Tibial nerve (tissue), 4 donors: Measurements from ENCODE around the gene ADCY6. TPM values are rescaled to one million over a fixed set of nuclear protein-coding genes. Genes with fewer than 3 reads are reported as not detected.

Experiments used
- DNase-seq, 2 donors: peaks; one replicate each; pipeline ENCODE4 v3.0.0-alpha.2; 2019; ENCODE audit warnings: low spot score in 2 of 2
- H3K27ac ChIP-seq, 4 donors: fragments of 200-600 bp; sonication (generic) in 3 of 4; one replicate each; pipeline ENCODE4 v1.5.1; 2017 to 2019; ENCODE audit warnings: mild to moderate bottlenecking in 1 of 4
- H3K27me3 ChIP-seq, 2 donors: fragments of 200-600 bp; sonication (generic) in 1 of 2; one replicate each; pipeline versions ENCODE4 v1.5.1 to v1.6.0; 2017 to 2019
- H3K36me3 ChIP-seq, 3 donors: fragments of 200-600 bp; sonication (generic); one replicate each; pipeline ENCODE4 v1.5.1; 2018 to 2019
- H3K4me1 ChIP-seq, 4 donors: fragments of 200-600 bp; sonication (generic) in 3 of 4; one replicate each; pipeline ENCODE4 v1.5.1; 2017 to 2019
- H3K4me3 ChIP-seq, 4 donors: fragments of 200-600 bp; sonication (generic) in 3 of 4; one replicate each; pipeline ENCODE4 v1.5.1; 2017 to 2019; ENCODE audit warnings: mild to moderate bottlenecking in 1 of 4, moderate library complexity in 1 of 4
- H3K9me3 ChIP-seq, 4 donors: fragments of 200-600 bp; sonication (generic) in 3 of 4; one replicate each; pipeline ENCODE4 v1.5.1; 2017 to 2019
- EP300 ChIP-seq, 2 donors: sonication (generic); formaldehyde crosslinking; IDR thresholded peaks; one replicate each; pipeline ENCODE4 v1.6.1; 2017; ENCODE audit warnings: antibody characterized with exemption in 2 of 2, mild to moderate bottlenecking in 1 of 2
- POLR2A ChIP-seq, 2 donors: fragments of 450-650 bp; IDR thresholded peaks; one replicate each; pipeline ENCODE4 v1.6.1; 2017; ENCODE audit warnings: antibody characterized with exemption in 2 of 2, mild to moderate bottlenecking in 2 of 2, moderate library complexity in 2 of 2
- WGBS, 2 donors: methylation state at CpG; one replicate each; pipeline ENCODE4 v1.1.5; 2018; 5-methylcytosine and 5-hydroxymethylcytosine counted together
- total RNA-seq, 4 donors: library from RNA; depleted of rRNA; stranded (reverse); fragments of >200 nt; gene quantifications; one replicate each; pipeline ENCODE4 v1.1.0, GENCODE V29; 2016
- TF ChIP-seq, protein P1 (sequence below), 5 experiments: fragments of 200-600 bp in 3 of 5; fragments of 450-650 bp in 2 of 5; sonication (generic) in 3 of 5; IDR thresholded peaks; one replicate each; pipeline ENCODE4 v1.5.1; 2016 to 2019; ENCODE audit warnings: antibody characterized with exemption in 5 of 5, mild to moderate bottlenecking in 3 of 5, moderate library complexity in 2 of 5

ADCY6 gene
- total RNA-seq, 4 donors from 2014 or later, result 53.3 to 74.7 (median 57.1) TPM

DNA sequence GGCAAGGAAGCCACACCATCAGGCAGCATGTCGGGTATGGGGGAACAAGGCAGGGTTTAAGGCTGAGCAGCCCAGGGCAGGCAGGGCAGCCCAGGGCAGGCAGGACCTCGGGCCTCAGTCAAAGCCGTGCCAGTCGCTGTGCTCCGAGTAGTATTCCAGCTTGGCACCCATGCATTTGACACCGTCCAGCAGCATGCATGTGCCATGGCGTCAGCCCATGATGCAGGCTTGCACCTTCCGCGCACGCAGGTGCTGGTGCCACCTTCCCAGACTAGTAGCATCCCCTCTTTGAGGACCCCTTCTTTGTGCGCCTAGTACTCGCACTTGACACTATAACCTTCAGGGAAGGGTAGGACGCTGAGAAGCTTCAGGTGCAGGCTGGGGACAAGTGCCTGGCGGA, 11.6 kb upstream of the ADCY6 start:
- TF ChIP-seq POLR2A (IDR thresholded peaks at IDR 0.05), result no peak
- TF ChIP-seq, protein P1, sequence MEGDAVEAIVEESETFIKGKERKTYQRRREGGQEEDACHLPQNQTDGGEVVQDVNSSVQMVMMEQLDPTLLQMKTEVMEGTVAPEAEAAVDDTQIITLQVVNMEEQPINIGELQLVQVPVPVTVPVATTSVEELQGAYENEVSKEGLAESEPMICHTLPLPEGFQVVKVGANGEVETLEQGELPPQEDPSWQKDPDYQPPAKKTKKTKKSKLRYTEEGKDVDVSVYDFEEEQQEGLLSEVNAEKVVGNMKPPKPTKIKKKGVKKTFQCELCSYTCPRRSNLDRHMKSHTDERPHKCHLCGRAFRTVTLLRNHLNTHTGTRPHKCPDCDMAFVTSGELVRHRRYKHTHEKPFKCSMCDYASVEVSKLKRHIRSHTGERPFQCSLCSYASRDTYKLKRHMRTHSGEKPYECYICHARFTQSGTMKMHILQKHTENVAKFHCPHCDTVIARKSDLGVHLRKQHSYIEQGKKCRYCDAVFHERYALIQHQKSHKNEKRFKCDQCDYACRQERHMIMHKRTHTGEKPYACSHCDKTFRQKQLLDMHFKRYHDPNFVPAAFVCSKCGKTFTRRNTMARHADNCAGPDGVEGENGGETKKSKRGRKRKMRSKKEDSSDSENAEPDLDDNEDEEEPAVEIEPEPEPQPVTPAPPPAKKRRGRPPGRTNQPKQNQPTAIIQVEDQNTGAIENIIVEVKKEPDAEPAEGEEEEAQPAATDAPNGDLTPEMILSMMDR (IDR thresholded peaks at IDR 0.05), result no peak
- no peak for TF ChIP-seq EP300 (IDR thresholded peaks at IDR 0.05)
- H3K27ac ChIP-seq, result no peak overlapping the region
- 76 to 88% methylated on average over 6 to 14 of the region's 14 CpGs for WGBS, 2 donors
- DNase-seq, result no peak
- no peaks in the 10 kb centered on the region for H3K36me3 ChIP-seq
- no peak overlapping the region for H3K4me3 ChIP-seq
- peaks cover 0 to 8% (median 0%) of the 10 kb centered on the region in 4 donors for H3K4me1 ChIP-seq
- peaks cover 0 to 2% of the 10 kb centered on the region in 2 donors for H3K27me3 ChIP-seq
- no peaks in the 10 kb centered on the region for H3K9me3 ChIP-seq

DNA sequence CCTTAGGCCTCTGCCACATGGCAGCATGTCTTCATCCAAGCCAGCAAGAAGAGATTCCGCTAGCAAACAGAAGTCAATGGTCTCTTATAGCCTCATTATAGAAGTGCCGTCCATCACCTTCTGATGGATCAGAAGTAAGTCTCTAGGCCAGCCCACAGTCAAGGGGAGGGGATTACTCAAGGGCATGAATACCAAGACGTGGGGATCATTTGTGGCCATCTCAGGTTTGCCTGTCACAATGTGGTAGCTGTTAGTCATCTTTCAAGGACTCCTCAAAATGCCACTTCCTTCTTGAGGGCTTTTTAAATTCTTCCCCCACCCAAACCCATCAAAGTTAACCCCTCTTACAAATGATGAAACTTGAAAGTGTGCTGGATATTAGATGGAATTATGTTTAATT, 8.1 kb upstream of the ADCY6 start:
- Histone ChIP-seq H3K4me1 (peaks cover 0 to 16% (median 0%) of the 10 kb centered on the region in 4 donors), H3K27me3 (peaks cover 0 to 2% of the 10 kb centered on the region in 2 donors), H3K27ac (no peak overlapping the region), H3K36me3 (no peaks in the 10 kb centered on the region), H3K9me3 (no peaks in the 10 kb centered on the region), H3K4me3 (no peak overlapping the region)
- TF ChIP-seq EP300 (IDR thresholded peaks at IDR 0.05), result no peak
- no peak for TF ChIP-seq POLR2A (IDR thresholded peaks at IDR 0.05)
- TF ChIP-seq, protein P1 (IDR thresholded peaks at IDR 0.05), result no peak
- 73 to 74% methylated on average over 3 of the region's 3 CpGs for WGBS, 2 donors
- no peak for DNase-seq

DNA sequence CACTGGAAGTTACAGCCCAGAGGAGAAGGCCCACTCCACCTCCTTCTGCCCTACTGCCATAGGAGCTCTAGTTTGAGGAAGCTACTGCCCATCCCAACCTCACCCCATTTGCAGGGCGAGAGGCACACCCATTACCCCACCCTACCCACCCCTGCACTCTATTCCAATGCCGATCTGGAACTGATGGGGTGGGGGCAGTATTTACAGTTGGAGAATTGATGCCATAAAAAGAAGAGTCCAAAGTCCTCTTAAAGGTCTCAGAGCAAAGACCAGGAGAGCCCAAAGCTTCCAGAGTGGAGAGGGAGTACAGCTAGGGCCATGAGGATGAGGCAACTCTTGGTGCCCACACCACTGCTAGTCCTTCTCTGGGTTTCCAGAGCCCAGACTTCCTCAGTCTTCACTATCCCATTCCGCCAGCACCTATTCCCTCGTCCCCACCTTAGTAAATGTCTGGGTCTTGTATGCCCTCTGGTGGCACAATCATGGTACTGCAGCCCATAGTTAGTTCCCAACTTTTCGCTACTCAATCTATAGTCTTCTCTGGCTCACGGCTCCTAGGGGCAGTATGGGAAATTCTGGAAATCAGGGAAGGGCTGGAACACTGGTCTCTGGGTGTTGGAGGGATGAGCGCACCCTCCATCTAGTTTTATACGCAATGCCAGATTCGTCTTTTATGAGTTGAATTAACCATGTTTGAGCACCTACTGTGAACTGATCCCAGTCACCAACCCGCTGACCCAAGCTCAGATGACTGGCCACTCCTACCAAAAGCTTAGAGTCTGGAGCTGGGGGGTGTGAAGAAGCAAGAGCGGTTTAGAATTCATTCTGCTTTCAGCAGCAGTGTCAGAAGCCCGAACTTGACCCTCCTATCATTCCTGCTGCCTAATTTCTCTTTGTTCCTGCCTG, 6.9 kb upstream of the ADCY6 start:
- TF ChIP-seq EP300 (IDR thresholded peaks at IDR 0.05), result peak in 1 of 2 donors; percentile 34
- TF ChIP-seq, protein P1 (IDR thresholded peaks at IDR 0.05), result peak; percentile 89 to 96 (median 95)
- no peak for TF ChIP-seq POLR2A (IDR thresholded peaks at IDR 0.05)
- H3K27ac ChIP-seq, result no peak overlapping the region
- H3K9me3 ChIP-seq, result no peaks in the 10 kb centered on the region
- H3K4me3 ChIP-seq, result no peak overlapping the region
- peaks cover 0 to 2% of the 10 kb centered on the region in 2 donors for H3K27me3 ChIP-seq
- H3K4me1 ChIP-seq, result peaks cover 0 to 16% (median 0%) of the 10 kb centered on the region in 4 donors
- H3K36me3 ChIP-seq, result no peaks in the 10 kb centered on the region
- WGBS, 2 donors, result 20% methylated on average over 12 of the region's 12 CpGs
- peak; percentile 69 to 85 for DNase-seq

DNA sequence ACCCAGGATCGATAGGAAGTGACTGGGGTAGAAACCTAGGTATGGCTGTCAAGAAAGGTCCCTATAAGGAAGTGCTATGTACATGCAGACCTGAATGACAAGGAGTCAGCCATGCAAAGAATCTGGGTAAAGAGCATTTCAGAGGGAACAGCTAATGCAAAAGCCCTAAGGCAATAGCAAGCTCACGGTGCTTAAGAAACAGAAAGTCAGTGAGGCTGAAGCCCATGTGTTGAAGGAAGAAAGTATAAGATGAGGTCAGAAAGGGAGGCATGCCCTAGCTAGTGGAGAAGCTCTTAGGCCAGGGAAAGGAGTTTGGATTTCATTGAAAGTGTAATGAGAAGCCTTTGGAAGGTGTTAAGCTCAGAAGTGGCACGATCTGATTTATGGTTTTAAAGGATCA, 6.0 kb upstream of the ADCY6 start:
- Histone ChIP-seq H3K4me1 (peaks cover 0 to 18% (median 2%) of the 10 kb centered on the region in 4 donors), H3K9me3 (no peaks in the 10 kb centered on the region), H3K36me3 (no peaks in the 10 kb centered on the region), H3K4me3 (no peak overlapping the region), H3K27ac (peak overlapping the region in 1 of 4 donors; percentile 0), H3K27me3 (no peaks in the 10 kb centered on the region)
- DNase-seq, result no peak
- TF ChIP-seq EP300 (IDR thresholded peaks at IDR 0.05) (no peak), POLR2A (IDR thresholded peaks at IDR 0.05) (no peak)
- TF ChIP-seq, protein P1 (IDR thresholded peaks at IDR 0.05), result no peak
- WGBS, 2 donors, result 73 to 78% methylated on average over 3 of the region's 3 CpGs

DNA sequence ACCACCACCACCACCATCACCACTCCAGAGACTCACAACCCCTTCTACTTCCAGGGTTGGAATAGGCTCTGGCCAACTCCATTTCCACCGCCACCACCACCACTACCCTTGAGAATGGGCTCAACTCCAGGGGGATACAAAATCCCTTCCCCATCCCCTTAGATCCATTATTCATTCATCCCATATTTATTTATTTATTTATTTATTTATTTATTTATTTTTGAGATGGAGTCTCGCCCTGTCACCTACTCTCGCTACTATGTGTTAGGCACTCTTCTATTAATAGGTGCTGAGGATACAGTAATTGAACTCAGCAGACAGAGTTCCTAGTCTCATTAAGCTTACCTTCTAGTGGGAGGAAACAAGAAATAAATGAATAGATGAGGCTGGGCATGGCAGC, 4.8 kb upstream of the ADCY6 start:
- 96% methylated on average over 3 of the region's 3 CpGs for WGBS, 2 donors
- TF ChIP-seq POLR2A (IDR thresholded peaks at IDR 0.05), result no peak
- no peak for TF ChIP-seq EP300 (IDR thresholded peaks at IDR 0.05)
- TF ChIP-seq, protein P1 (IDR thresholded peaks at IDR 0.05), result no peak

More for the DNA sequence above, 4.8 kb upstream of the ADCY6 start:
- Histone ChIP-seq H3K27me3 (no peaks in the 10 kb centered on the region), H3K4me1 (peaks cover 0 to 24% (median 5%) of the 10 kb centered on the region in 4 donors), H3K4me3 (no peak overlapping the region), H3K9me3 (no peaks in the 10 kb centered on the region), H3K27ac (no peak overlapping the region), H3K36me3 (no peaks in the 10 kb centered on the region)
- DNase-seq, result no peak
